ENCODE results near the gene PCDHB4.
"Not testable (repeated sequence)": the region's sequence is repeated elsewhere in the genome, so short reads cannot be mapped to it uniquely, and the experiment has no call there.

PCDHB4 gene

DNA sequence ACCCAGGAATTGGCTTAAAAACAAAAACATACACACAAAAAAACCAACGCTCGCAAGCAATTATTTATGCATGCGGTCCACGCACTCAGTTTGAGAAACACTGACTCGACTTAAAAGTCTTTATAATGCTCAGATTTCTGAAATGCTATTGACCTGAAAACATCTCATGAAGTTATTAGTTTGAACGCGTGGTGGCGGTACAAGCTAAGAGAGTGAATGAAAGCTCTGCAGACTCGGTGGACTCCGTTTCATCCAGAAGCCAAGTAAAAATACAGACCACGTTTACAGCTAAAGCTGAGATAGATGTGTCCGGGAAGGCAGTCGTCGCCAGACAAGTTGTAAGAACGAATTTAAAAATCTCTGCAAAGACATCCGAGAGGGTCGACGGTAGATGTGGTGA, 28.2 kb downstream of the PCDHB4 start, which contains the start of gene PCDHB6:
Gene PCDHB6 (plus strand): TSS at position 246 of the 400 bp plus-strand sequence. CDS start 201 bp downstream, outside the sequence.
- peak in 2 of 56 donors; percentile 3 to 8 for DNase-seq

DNA sequence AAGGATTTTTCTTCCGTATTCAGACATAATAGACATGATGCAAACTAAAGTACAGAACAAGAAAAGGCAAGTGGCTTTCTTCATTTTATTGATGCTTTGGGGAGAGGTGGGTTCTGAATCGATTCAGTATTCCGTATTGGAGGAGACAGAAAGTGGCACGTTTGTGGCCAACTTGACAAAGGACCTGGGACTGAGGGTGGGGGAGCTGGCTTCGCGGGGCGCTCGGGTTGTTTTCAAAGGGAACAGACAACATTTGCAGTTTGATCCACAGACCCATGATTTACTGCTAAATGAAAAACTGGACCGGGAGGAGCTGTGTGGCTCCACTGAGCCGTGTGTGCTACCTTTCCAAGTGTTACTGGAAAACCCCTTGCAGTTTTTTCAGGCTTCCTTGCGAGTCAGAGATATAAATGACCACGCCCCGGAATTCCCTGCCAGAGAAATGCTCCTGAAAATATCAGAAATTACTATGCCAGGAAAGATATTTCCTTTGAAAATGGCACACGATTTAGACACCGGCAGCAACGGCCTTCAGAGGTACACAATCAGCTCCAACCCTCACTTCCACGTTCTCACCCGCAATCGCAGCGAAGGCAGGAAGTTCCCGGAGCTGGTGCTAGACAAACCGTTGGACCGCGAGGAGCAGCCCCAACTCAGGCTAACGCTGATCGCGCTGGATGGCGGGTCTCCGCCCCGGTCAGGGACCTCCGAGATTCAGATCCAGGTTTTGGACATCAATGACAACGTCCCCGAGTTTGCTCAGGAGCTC, 28.8 kb downstream of the PCDHB4 start:
- DNase-seq, result no peak

DNA sequence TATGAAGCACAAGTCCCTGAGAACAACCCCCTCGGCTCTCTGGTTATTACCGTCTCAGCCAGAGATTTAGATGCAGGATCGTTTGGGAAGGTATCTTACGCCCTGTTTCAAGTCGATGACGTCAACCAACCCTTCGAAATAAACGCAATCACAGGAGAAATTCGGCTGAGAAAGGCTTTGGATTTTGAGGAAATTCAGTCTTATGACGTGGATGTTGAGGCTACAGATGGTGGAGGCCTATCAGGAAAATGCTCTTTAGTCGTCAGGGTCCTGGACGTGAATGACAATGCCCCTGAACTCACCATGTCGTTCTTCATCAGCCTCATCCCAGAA, 29.3 kb downstream of the PCDHB4 start:
- DNase-seq, result no peak

DNA sequence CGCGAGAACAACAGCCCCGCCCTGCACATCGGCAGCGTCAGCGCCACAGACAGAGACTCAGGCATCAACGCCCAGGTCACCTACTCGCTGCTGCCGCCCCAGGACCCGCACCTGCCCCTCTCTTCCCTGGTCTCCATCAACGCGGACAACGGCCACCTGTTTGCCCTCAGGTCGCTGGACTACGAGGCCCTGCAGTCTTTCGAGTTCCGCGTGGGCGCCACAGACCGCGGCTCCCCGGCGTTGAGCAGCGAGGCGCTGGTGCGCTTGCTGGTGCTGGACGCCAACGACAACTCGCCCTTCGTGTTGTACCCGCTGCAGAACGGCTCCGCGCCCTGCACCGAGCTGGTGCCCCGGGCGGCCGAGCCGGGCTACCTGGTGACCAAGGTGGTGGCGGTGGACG, 30.0 kb downstream of the PCDHB4 start:
- not testable (repeated sequence) for DNase-seq

DNA sequence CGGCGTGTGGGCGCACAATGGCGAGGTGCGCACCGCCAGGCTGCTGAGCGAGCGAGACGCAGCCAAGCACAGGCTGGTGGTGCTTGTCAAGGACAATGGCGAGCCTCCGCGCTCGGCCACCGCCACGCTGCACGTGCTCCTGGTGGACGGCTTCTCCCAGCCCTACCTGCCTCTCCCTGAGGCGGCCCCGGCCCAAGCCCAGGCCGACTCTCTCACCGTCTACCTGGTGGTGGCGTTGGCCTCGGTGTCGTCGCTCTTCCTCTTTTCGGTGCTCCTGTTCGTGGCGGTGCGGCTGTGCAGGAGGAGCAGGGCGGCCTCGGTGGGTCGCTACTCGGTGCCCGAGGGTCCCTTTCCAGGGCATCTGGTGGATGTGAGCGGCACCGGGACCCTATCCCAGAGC, 30.5 kb downstream of the PCDHB4 start:
- not testable (repeated sequence) for DNase-seq

DNA sequence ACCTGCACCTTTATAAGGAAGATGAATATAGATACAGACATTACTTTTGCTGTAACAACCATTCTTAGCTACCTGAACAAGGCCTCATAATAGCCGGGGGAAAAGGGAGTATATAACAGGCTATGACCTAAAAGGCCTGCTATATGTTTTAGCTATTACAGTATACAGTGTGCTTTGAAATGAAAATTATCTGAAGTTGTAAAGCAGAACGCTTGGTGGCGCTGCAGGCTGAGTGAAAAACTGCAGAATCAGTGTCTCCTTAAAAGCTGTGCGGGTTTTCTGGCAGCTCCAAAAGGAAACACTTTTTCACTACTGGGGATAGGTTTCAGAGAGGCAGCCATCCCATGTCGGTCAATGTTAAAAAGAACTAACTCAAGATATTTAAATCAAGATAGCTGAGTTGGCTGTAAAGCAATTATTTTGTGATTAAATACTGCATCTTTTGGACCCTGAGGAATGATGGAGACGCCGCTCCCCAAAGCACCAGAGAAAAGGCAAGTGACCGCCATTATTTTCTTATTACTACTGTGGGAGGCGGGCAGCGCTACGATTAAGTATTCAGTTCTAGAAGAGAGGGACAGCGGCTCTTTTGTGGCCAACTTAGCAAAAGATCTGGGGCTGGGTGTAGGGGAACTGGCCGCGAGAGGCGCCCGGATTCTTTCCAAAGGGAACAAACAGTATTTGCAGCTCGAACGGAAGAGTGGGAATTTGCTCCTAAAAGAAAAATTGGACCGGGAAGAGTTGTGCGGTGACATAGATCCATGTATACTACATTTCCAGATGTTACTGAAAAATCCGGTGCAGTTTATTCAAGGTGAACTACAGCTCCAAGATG, 34.1 kb downstream of the PCDHB4 start:
- no peak for DNase-seq

DNA sequence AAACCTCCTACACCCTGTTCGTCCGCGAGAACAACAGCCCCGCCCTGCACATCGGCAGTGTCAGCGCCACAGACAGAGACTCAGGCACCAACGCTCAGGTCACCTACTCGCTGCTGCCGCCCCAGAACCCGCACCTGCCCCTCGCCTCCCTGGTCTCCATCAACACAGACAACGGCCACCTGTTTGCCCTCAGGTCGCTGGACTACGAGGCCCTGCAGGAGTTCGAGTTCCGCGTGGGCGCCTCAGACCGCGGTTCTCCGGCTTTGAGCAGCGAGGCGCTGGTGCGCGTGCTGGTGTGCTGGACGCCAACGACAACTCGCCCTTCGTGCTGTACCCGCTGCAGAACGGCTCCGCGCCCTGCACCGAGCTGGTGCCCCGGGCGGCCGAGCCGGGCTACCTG, 35.7 kb downstream of the PCDHB4 start:
- not testable (repeated sequence) for DNase-seq

DNA sequence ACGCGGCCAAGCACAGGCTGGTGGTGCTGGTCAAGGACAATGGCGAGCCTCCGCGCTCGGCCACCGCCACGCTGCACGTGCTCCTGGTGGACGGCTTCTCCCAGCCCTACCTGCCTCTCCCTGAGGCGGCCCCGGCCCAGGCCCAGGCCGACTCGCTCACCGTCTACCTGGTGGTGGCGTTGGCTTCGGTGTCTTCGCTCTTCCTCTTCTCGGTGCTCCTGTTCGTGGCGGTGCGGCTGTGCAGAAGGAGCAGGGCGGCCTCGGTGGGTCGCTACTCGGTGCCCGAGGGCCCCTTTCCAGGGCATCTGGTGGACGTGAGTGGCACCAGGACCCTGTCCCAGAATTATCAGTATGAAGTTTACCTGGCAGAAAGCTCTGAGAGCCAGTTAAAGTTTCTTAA, 36.3 kb downstream of the PCDHB4 start:
- not testable (repeated sequence) for DNase-seq

DNA sequence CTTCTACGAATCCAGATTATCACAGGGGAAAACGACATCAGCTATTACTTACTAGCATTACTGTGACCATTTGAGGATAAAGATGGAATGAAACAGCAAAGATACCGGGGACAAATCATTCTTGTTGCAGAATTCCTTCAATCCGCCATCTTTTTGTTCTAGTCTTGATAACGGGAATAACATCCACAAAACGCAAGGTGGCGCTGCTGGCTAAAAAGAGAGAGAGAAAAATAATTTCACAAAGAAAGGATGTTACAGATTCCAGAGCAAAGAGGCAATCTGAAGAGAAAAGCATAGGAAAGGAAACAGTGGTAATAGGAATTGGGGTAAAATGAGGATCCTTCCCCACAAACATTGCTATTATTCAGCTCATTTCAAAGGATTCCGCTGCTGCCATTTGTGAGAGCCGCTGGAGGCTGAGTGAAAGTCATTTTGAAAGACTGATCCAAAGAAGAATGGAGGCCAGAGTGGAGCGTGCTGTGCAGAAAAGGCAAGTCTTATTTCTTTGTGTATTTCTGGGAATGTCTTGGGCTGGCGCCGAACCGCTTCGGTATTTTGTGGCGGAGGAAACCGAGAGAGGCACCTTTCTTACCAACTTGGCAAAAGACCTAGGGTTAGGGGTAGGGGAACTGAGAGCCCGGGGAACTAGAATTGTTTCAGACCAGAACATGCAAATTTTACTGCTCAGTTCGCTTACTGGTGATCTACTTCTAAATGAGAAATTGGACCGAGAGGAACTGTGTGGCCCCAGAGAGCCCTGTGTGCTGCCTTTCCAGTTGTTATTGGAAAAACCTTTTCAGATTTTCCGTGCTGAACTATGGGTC, 51.0 kb downstream of the PCDHB4 start, which contains the start of gene PCDHB7:
Gene PCDHB7 (plus strand): TSS at position 264 of the 824 bp plus-strand sequence. CDS start 192 bp downstream, at position 456.
- DNase-seq, result peak in 9 of 56 donors; percentile 4 to 33 (median 17)

DNA sequence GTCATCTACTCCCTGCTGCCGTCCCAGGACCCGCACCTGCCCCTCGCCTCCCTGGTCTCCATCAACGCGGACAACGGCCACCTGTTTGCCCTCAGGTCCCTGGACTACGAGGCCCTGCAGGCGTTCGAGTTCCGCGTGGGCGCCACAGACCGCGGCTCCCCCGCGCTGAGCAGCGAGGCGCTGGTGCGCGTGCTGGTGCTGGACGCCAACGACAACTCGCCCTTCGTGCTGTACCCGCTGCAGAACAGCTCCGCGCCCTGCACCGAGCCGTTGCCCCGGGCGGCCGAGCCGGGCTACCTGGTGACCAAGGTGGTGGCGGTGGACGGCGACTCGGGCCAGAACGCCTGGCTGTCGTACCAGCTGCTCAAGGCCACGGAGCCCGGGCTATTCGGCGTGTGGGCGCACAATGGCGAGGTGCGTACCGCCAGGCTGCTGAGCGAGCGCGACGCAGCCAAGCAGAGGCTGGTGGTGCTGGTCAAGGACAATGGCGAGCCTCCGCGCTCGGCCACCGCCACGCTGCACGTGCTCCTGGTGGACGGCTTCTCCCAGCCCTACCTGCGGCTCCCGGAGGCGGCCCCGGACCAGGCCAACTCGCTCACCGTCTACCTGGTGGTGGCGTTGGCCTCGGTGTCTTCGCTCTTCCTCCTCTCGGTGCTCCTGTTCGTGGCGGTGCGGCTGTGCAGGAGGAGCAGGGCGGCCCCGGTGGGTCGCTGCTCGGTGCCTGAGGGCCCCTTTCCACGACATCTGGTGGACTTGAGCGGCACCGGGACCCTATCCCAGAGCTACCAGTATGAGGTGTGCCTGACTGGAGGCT, 52.9 kb downstream of the PCDHB4 start:
- not testable (repeated sequence) for DNase-seq

All from nucleus accumbens (tissue), 56 donors.